A172 (cell line): ENCODE measurements around the gene STIP1. TPM values are rescaled to one million over a fixed set of nuclear protein-coding genes. Genes with fewer than 3 reads are reported as not detected.

Experiments used
- DNase-seq: peaks from one replicate; pipeline ENCODE4 v3.0.0-alpha.2; 2015; ENCODE audit warnings: low spot score
- total RNA-seq: library from RNA; depleted of rRNA; stranded (reverse); fragments of >200 nt; shearing (Covaris generic); gene quantifications from 2 replicates; pipeline ENCODE4 v1.2.3, GENCODE V29; 2014

The STIP1 gene
- total RNA-seq, 1 experiment from 2014 or later: 474 TPM

- DNase-seq: no peak
Measured at GRCh38 chr11:64222651-64223000, 36.7 kb downstream of the STIP1 start.

GRCh38 chr11:64223001-64223651 lies 37.2 kb downstream of the STIP1 start:
- DNase-seq: no peak

- peak; percentile 79 for DNase-seq
Measured at GRCh38 chr11:64224151-64224890, 38.4 kb downstream of the STIP1 start.

GRCh38 chr11:64224891-64225607 lies 39.1 kb downstream of the STIP1 start:
- DNase-seq: no peak

GRCh38 chr11:64225608-64226506 lies 39.9 kb downstream of the STIP1 start, which contains the start of the genes NUDT22 and TRPT1:
NUDT22 (plus strand) TSS chr11:64226274; CDS start chr11:64226653, 379 bp downstream.
TRPT1 (minus strand) TSS chr11:64226186; CDS start chr11:64225860, 326 bp downstream.
- peak; percentile 57 for DNase-seq

- DNase-seq: no peak
Measured at GRCh38 chr11:64226507-64227051, 40.6 kb downstream of the STIP1 start.

- DNase-seq: no peak
Measured at GRCh38 chr11:64227405-64227956, 41.5 kb downstream of the STIP1 start.

- DNase-seq: no peak
Measured at GRCh38 chr11:64229090-64229743, 43.2 kb downstream of the STIP1 start.

- no peak for DNase-seq
Measured at GRCh38 chr11:64229744-64230170, 43.8 kb downstream of the STIP1 start.

GRCh38 chr11:64230171-64230984 lies 44.4 kb downstream of the STIP1 start, which contains the start of gene DNAJC4:
DNAJC4 (plus strand) TSS chr11:64230548; CDS start chr11:64230855, 307 bp downstream.
- peak; percentile 84 for DNase-seq

GRCh38 chr11:64230985-64231365 lies 45.0 kb downstream of the STIP1 start:
- DNase-seq: no peak

- no peak for DNase-seq
Measured at GRCh38 chr11:64231546-64231945, 45.6 kb downstream of the STIP1 start.

GRCh38 chr11:64232182-64232966 lies 46.4 kb downstream of the STIP1 start:
- no peak for DNase-seq

- no peak for DNase-seq
Measured at GRCh38 chr11:64232967-64233315, 47.0 kb downstream of the STIP1 start.

GRCh38 chr11:64233913-64234586 lies 48.1 kb downstream of the STIP1 start, which contains the start of gene VEGFB:
VEGFB (plus strand) TSS chr11:64234584; CDS start chr11:64234834, 250 bp downstream.
- no peak for DNase-seq

GRCh38 chr11:64234647-64235379 lies 48.8 kb downstream of the STIP1 start:
- no peak for DNase-seq
